Type B pancreatic cell (in vitro differentiated cells): Measurements from ENCODE around the gene TPSAB1. TPM values are rescaled to one million over a fixed set of nuclear protein-coding genes. Genes with fewer than 3 reads are reported as not detected.

ENCODE experiments used
- DNase-seq: peaks from one replicate; pipeline ENCODE4 v3.0.0; 2021; ENCODE audit warnings: mixed read lengths; ENCODE audit not compliant: unreplicated experiment; ENCODE audit errors: extremely low spot score
- H3K27ac Mint-ChIP-seq: 2 replicates; pipeline ENCODE4 v1.8.0; 2021; ENCODE audit warnings: mild to moderate bottlenecking, mixed read lengths
- H3K27me3 Mint-ChIP-seq: 2 replicates; pipeline ENCODE4 v1.8.0; 2021; ENCODE audit warnings: mixed read lengths
- H3K36me3 Mint-ChIP-seq: 2 replicates; pipeline ENCODE4 v1.8.0; 2021; ENCODE audit warnings: mixed read lengths
- H3K4me1 Mint-ChIP-seq: one replicate; pipeline ENCODE4 v1.8.0; 2021; ENCODE audit warnings: mixed read lengths; ENCODE audit not compliant: unreplicated experiment
- H3K4me3 Mint-ChIP-seq: 2 replicates; pipeline ENCODE4 v1.8.0; 2021; ENCODE audit warnings: mild to moderate bottlenecking, mixed read lengths
- H3K9me3 Mint-ChIP-seq: 2 replicates; pipeline ENCODE4 v1.8.0; 2021; ENCODE audit warnings: mixed read lengths
- total RNA-seq: library from RNA; stranded (reverse); gene quantifications from 2 replicates; pipeline ENCODE4 v1.2.1, GENCODE V29; 2021; ENCODE audit warnings: low replicate concordance
- TF ChIP-seq, protein P1 (sequence below): fragments of 200-600 bp; sonication (generic); conservative IDR thresholded peaks from 2 replicates; pipeline ENCODE4 v1.5.0; 2021; ENCODE audit warnings: antibody characterized with exemption, mild to moderate bottlenecking

Gene TPSAB1
- total RNA-seq, 1 donor from 2014 or later, result not detected

DNA sequence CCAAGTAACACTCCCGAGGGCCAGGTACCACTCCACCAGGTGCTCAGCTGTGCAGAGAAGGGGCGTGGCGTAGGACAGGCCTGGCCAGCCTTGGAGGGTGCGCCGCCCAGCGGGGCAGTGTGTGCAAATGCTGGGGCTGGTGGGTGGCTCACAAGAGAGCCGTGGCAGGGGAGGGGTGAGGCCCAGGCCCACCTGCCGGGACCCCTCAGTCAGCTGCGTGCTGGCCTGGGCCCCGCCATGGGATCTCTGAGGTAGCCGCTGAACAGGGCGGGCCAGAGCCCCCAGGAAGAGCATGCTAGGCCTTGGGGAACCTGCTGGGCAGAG lies 24.2 kb upstream of the TPSAB1 start:
- DNase-seq, result no peak
- TF ChIP-seq, protein P1, sequence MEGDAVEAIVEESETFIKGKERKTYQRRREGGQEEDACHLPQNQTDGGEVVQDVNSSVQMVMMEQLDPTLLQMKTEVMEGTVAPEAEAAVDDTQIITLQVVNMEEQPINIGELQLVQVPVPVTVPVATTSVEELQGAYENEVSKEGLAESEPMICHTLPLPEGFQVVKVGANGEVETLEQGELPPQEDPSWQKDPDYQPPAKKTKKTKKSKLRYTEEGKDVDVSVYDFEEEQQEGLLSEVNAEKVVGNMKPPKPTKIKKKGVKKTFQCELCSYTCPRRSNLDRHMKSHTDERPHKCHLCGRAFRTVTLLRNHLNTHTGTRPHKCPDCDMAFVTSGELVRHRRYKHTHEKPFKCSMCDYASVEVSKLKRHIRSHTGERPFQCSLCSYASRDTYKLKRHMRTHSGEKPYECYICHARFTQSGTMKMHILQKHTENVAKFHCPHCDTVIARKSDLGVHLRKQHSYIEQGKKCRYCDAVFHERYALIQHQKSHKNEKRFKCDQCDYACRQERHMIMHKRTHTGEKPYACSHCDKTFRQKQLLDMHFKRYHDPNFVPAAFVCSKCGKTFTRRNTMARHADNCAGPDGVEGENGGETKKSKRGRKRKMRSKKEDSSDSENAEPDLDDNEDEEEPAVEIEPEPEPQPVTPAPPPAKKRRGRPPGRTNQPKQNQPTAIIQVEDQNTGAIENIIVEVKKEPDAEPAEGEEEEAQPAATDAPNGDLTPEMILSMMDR, result no peak
- no peaks in the 10 kb centered on the region for H3K27me3 Mint-ChIP-seq
- H3K36me3 Mint-ChIP-seq, result no peaks in the 10 kb centered on the region
- H3K9me3 Mint-ChIP-seq, result no peaks in the 10 kb centered on the region
- no peak overlapping the region for H3K4me3 Mint-ChIP-seq
- no peaks in the 10 kb centered on the region for H3K4me1 Mint-ChIP-seq
- H3K27ac Mint-ChIP-seq, result no peak overlapping the region

DNA sequence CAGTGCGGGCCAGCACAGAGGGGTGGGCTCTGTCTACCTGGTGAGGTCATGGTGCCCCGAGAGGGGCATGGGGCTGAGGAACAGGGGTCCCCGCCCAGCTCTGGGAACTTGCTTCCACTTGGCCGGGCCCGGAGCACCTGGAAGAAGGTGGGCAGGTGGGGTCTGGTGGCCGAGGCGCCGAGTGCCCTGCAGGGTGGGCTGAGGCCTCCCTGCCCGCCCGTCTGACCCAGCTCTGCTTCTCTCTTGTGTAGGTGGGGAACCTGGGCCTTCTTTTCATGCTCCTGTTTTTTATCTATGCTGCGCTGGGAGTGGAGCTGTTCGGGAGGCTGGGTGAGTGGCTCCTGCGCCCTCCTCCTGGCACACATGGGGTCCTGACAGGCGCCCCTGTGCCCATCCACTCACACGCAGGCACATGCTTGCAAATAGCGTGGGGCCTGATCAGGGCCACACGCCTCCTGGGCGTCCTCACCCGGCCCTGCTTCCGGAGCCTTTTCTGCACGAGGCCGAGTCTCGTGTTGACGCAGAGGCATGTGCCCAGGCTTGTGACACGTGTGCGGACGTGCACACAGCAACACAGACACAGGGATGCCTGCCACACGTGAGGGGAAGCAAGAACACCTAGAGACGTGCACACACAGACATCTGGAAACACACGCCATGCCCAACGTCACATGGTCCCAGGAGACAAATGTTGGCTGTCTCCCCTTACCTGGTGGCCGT lies 23.7 kb upstream of the TPSAB1 start:
- H3K27ac Mint-ChIP-seq, result no peak overlapping the region
- TF ChIP-seq, protein P1, result no peak
- H3K4me1 Mint-ChIP-seq, result no peaks in the 10 kb centered on the region
- no peaks in the 10 kb centered on the region for H3K9me3 Mint-ChIP-seq
- no peak for DNase-seq
- no peaks in the 10 kb centered on the region for H3K27me3 Mint-ChIP-seq
- no peaks in the 10 kb centered on the region for H3K36me3 Mint-ChIP-seq
- H3K4me3 Mint-ChIP-seq, result no peak overlapping the region

DNA sequence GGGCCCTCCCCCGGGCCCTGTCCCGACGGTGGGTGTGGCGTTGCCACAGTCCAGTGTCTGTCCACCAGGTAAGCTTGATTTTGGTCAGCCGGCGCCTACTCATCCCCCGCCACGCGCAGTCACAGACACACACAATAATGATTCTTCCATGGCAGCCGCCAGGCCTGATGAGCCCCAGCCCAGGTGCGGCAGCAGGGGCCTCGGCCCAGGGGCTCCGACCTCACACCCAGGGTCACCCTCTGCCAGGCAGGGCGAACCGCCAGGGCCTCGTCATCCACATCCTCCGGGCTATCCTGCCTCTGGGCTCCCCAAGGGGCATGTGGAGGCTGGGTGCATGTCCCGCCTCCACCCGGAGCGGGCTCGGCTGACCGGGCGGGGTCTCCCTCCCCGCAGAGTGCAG lies 23.0 kb upstream of the TPSAB1 start:
- no peak for DNase-seq
- no peaks in the 10 kb centered on the region for H3K36me3 Mint-ChIP-seq
- no peak overlapping the region for H3K4me3 Mint-ChIP-seq
- TF ChIP-seq, protein P1, result no peak
- no peaks in the 10 kb centered on the region for H3K27me3 Mint-ChIP-seq
- H3K9me3 Mint-ChIP-seq, result no peaks in the 10 kb centered on the region
- H3K27ac Mint-ChIP-seq, result no peak overlapping the region
- H3K4me1 Mint-ChIP-seq, result no peaks in the 10 kb centered on the region

DNA sequence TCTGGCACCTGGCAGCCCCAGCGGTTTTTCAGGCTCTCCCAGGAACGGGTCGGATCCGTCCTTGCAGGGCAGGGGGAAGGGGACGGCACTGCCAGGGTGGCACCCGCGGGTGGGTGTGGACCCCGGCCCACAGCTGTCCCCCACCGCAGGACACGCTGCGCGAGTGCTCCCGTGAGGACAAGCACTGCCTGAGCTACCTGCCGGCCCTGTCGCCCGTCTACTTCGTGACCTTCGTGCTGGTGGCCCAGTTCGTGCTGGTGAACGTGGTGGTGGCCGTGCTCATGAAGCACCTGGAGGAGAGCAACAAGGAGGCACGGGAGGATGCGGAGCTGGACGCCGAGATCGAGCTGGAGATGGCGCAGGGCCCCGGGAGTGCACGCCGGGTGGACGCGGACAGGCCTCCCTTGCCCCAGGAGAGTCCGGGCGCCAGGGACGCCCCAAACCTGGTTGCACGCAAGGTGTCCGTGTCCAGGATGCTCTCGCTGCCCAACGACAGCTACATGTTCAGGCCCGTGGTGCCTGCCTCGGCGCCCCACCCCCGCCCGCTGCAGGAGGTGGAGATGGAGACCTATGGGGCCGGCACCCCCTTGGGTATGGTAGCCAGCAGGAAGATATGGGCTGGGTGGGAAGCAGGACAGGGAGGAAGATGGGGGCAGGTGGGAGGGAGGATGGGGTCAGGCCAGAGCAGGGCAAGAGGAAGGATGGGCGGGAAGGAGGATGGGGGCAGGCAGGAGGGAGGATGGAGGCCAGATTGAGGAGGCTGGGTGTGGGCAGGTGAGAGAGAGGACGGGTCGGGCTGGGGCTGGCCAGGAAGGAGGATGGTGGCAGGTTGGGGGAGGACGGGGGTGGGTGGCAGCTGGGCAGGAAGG lies 22.2 kb upstream of the TPSAB1 start:
- no peaks in the 10 kb centered on the region for H3K27me3 Mint-ChIP-seq
- no peak for DNase-seq
- H3K4me3 Mint-ChIP-seq, result no peak overlapping the region
- no peaks in the 10 kb centered on the region for H3K4me1 Mint-ChIP-seq
- no peaks in the 10 kb centered on the region for H3K9me3 Mint-ChIP-seq
- no peaks in the 10 kb centered on the region for H3K36me3 Mint-ChIP-seq
- H3K27ac Mint-ChIP-seq, result no peak overlapping the region
- TF ChIP-seq, protein P1, result no peak

DNA sequence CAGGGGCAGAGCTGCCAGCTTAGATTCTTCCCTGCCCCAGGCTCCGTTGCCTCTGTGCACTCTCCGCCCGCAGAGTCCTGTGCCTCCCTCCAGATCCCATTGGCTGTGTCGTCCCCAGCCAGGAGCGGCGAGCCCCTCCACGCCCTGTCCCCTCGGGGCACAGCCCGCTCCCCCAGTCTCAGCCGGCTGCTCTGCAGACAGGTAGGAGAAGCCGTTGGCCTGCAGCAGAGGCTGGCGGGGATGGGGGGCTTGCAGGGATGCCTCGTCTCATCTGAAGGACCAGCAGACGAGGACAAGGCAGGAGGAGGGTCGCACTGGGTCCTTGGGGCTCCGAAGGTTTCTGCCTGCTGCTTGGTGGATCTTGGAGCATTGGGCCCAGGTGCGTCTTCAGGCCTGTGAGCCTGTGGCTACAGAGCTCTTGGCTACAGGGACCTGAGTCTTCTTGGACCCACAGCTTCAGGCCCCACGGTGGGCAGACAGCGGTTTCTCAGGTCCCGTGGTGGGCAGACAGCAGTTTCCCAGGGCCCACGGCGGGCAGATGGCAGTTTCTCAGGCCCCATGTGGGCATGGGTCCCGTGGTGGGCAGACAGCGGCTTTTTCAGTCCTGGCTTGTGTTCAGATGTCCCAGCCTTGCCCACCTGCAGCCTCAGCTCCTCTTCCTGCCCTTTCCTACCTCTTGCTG lies 21.4 kb upstream of the TPSAB1 start:
- Mint-ChIP-seq H3K27me3 (no peaks in the 10 kb centered on the region), H3K27ac (no peak overlapping the region), H3K4me3 (no peak overlapping the region), H3K4me1 (no peaks in the 10 kb centered on the region), H3K9me3 (no peaks in the 10 kb centered on the region), H3K36me3 (no peaks in the 10 kb centered on the region)
- DNase-seq, result no peak
- TF ChIP-seq, protein P1, result no peak
